ENCODE measurements around the gene GSK3B. TPM values are rescaled to one million over a fixed set of nuclear protein-coding genes. Genes with fewer than 3 reads are reported as not detected.

The GSK3B gene
- total RNA-seq, 2 donors from 2014 or later: 36.7 to 47.9 TPM

- no peak overlapping the region for H3K4me3 ChIP-seq
- no peaks in the 10 kb centered on the region for H3K36me3 ChIP-seq
- H3K27me3 ChIP-seq (replicated peaks; ENCODE audit: insufficient read depth): no peaks in the 10 kb centered on the region
- H3K27ac ChIP-seq: no peak overlapping the region
- no peak for TF ChIP-seq POLR2AphosphoS5 (IDR thresholded peaks at IDR 0.05)
- TF ChIP-seq POLR2A (IDR thresholded peaks at IDR 0.05): no peak
- no peak for TF ChIP-seq CTCF (IDR thresholded peaks at IDR 0.05)
- H3K4me1 ChIP-seq (replicated peaks): no peaks in the 10 kb centered on the region
- 91% methylated on average over 13 of the region's 13 CpGs for WGBS
- no peaks in the 10 kb centered on the region for H3K9me3 ChIP-seq
- intact Hi-C loops (cut with DNase I): no loop called here
- DNase-seq (ENCODE audit: low spot score): no peak
Measured at GRCh38 chr3:120028271-120029047, 65.8 kb downstream of the GSK3B start.

- WGBS: 96% methylated on average over 4 of the region's 4 CpGs
- intact Hi-C loops (cut with DNase I): no loop called here
- no peak for TF ChIP-seq POLR2AphosphoS5 (IDR thresholded peaks at IDR 0.05)
- no peak for TF ChIP-seq POLR2A (IDR thresholded peaks at IDR 0.05)
- no peak for TF ChIP-seq CTCF (IDR thresholded peaks at IDR 0.05)
- no peaks in the 10 kb centered on the region for H3K9me3 ChIP-seq
- no peak for DNase-seq (ENCODE audit: low spot score)
- H3K27ac ChIP-seq: no peak overlapping the region
- H3K4me1 ChIP-seq (replicated peaks): no peaks in the 10 kb centered on the region
- no peaks in the 10 kb centered on the region for H3K36me3 ChIP-seq
- no peak overlapping the region for H3K4me3 ChIP-seq
- no peaks in the 10 kb centered on the region for H3K27me3 ChIP-seq (replicated peaks; ENCODE audit: insufficient read depth)
Measured at GRCh38 chr3:120027226-120027625, 67.0 kb downstream of the GSK3B start.

- no peaks in the 10 kb centered on the region for H3K9me3 ChIP-seq
- intact Hi-C loops (cut with DNase I): no loop called here
- TF ChIP-seq POLR2A (IDR thresholded peaks at IDR 0.05) (no peak), POLR2AphosphoS5 (IDR thresholded peaks at IDR 0.05) (no peak), CTCF (IDR thresholded peaks at IDR 0.05) (no peak)
- WGBS: 78% methylated on average over 2 of the region's 2 CpGs
- no peak for DNase-seq (ENCODE audit: low spot score)
- H3K4me3 ChIP-seq: no peak overlapping the region
- H3K4me1 ChIP-seq (replicated peaks): no peaks in the 10 kb centered on the region
- no peak overlapping the region for H3K27ac ChIP-seq
- no peaks in the 10 kb centered on the region for H3K36me3 ChIP-seq
- no peaks in the 10 kb centered on the region for H3K27me3 ChIP-seq (replicated peaks; ENCODE audit: insufficient read depth)
Measured at GRCh38 chr3:120025520-120025919, 68.7 kb downstream of the GSK3B start.

GRCh38 chr3:120024103-120024502 lies 70.1 kb downstream of the GSK3B start:
- H3K36me3 ChIP-seq: no peaks in the 10 kb centered on the region
- H3K4me1 ChIP-seq (replicated peaks): no peaks in the 10 kb centered on the region
- no peaks in the 10 kb centered on the region for H3K9me3 ChIP-seq
- H3K4me3 ChIP-seq: no peak overlapping the region
- 100% methylated on average over 1 of the region's 1 CpG for WGBS
- intact Hi-C loops (cut with DNase I): no loop called here
- no peak overlapping the region for H3K27ac ChIP-seq
- TF ChIP-seq POLR2AphosphoS5 (IDR thresholded peaks at IDR 0.05): no peak
- no peak for TF ChIP-seq CTCF (IDR thresholded peaks at IDR 0.05)
- no peak for TF ChIP-seq POLR2A (IDR thresholded peaks at IDR 0.05)
- no peak for DNase-seq (ENCODE audit: low spot score)
- no peaks in the 10 kb centered on the region for H3K27me3 ChIP-seq (replicated peaks; ENCODE audit: insufficient read depth)

- no peak overlapping the region for H3K4me3 ChIP-seq
- H3K27me3 ChIP-seq (replicated peaks; ENCODE audit: insufficient read depth): no peaks in the 10 kb centered on the region
- 90% methylated on average over 2 of the region's 2 CpGs for WGBS
- DNase-seq (ENCODE audit: low spot score): no peak
- no peaks in the 10 kb centered on the region for H3K4me1 ChIP-seq (replicated peaks)
- intact Hi-C loops (cut with DNase I): no loop called here
- H3K9me3 ChIP-seq: no peaks in the 10 kb centered on the region
- H3K27ac ChIP-seq: no peak overlapping the region
- no peaks in the 10 kb centered on the region for H3K36me3 ChIP-seq
- no peak for TF ChIP-seq CTCF (IDR thresholded peaks at IDR 0.05)
- TF ChIP-seq POLR2A (IDR thresholded peaks at IDR 0.05): no peak
- no peak for TF ChIP-seq POLR2AphosphoS5 (IDR thresholded peaks at IDR 0.05)
Measured at GRCh38 chr3:120022729-120023128, 71.5 kb downstream of the GSK3B start.

All from prostate gland (tissue), 2 donors.